Glutamatergic neuron (in vitro differentiated cells): ENCODE data around the gene KCNJ5. TPM values are rescaled to one million over a fixed set of nuclear protein-coding genes. Genes with fewer than 3 reads are reported as not detected.

Experiments used
- DNase-seq: peaks from one replicate; pipeline ENCODE4 v3.0.0; 2022
- H3K27ac Mint-ChIP-seq: one replicate; pipeline ENCODE4 v1.8.0; 2020; ENCODE audit warnings: mild to moderate bottlenecking, mixed read lengths, inconsistent platforms; ENCODE audit not compliant: unreplicated experiment
- H3K27me3 Mint-ChIP-seq: one replicate; pipeline ENCODE4 v1.8.0; 2020; ENCODE audit warnings: mild to moderate bottlenecking, moderate library complexity, mixed read lengths, inconsistent platforms; ENCODE audit not compliant: unreplicated experiment
- H3K36me3 Mint-ChIP-seq: one replicate; pipeline ENCODE4 v1.8.0; 2020; ENCODE audit warnings: mild to moderate bottlenecking, mixed read lengths, inconsistent platforms; ENCODE audit not compliant: unreplicated experiment
- H3K4me1 Mint-ChIP-seq: one replicate; pipeline ENCODE4 v1.8.0; 2020; ENCODE audit warnings: mild to moderate bottlenecking, low read depth, mixed read lengths, inconsistent platforms; ENCODE audit not compliant: unreplicated experiment
- H3K4me3 Mint-ChIP-seq: one replicate; pipeline ENCODE4 v1.8.0; 2020; ENCODE audit warnings: mild to moderate bottlenecking, mixed read lengths, inconsistent platforms; ENCODE audit not compliant: unreplicated experiment
- H3K9me3 Mint-ChIP-seq: one replicate; pipeline ENCODE4 v1.8.0; 2020; ENCODE audit warnings: mild to moderate bottlenecking, moderate library complexity, mixed read lengths, inconsistent platforms; ENCODE audit not compliant: unreplicated experiment
- CTCF ChIP-seq: fragments of 200-600 bp; sonication (generic); IDR thresholded peaks from one replicate; pipeline ENCODE4 v1.5.0; 2021; ENCODE audit not compliant: partially characterized antibody, unreplicated experiment
- total RNA-seq: library from RNA; stranded (reverse); fragmentation: NEBNext Ultra II Directional; extraction: Animal tissue kit (Norgen Biotek cat#: 25700); gene quantifications from one replicate; pipeline ENCODE4 v1.2.1, GENCODE V29; 2021; ENCODE audit not compliant: unreplicated experiment

The KCNJ5 gene
- total RNA-seq, 1 donor from 2014 or later: 0.34 TPM

- H3K27ac Mint-ChIP-seq: no peak overlapping the region
- H3K4me1 Mint-ChIP-seq: peaks cover 15% of the 10 kb centered on the region
- peak; percentile 83 for TF ChIP-seq CTCF
- DNase-seq: peak; percentile 51
- H3K36me3 Mint-ChIP-seq: no peaks in the 10 kb centered on the region
- no peak overlapping the region for H3K4me3 Mint-ChIP-seq
- H3K27me3 Mint-ChIP-seq: peaks cover 10% of the 10 kb centered on the region
- no peaks in the 10 kb centered on the region for H3K9me3 Mint-ChIP-seq
Measured at GRCh38 chr11:128884703-128885338, 6.3 kb upstream of the KCNJ5 start.

GRCh38 chr11:128886406-128887124, 4.6 kb upstream of the KCNJ5 start:
- Mint-ChIP-seq H3K4me3 (no peak overlapping the region), H3K4me1 (peaks cover 16% of the 10 kb centered on the region), H3K36me3 (no peaks in the 10 kb centered on the region), H3K27ac (no peak overlapping the region), H3K9me3 (peaks cover 6% of the 10 kb centered on the region), H3K27me3 (peaks cover 14% of the 10 kb centered on the region)
- no peak for DNase-seq
- no peak for TF ChIP-seq CTCF

- Mint-ChIP-seq H3K27me3 (peaks cover 14% of the 10 kb centered on the region), H3K27ac (no peak overlapping the region), H3K4me3 (no peak overlapping the region), H3K9me3 (peaks cover 9% of the 10 kb centered on the region), H3K36me3 (no peaks in the 10 kb centered on the region), H3K4me1 (peaks cover 16% of the 10 kb centered on the region)
- no peak for DNase-seq
- TF ChIP-seq CTCF: no peak
Measured at GRCh38 chr11:128888034-128888985, 2.8 kb upstream of the KCNJ5 start.

- H3K27ac Mint-ChIP-seq: no peak overlapping the region
- peak; percentile 55 for DNase-seq
- peaks cover 14% of the 10 kb centered on the region for H3K27me3 Mint-ChIP-seq
- peaks cover 22% of the 10 kb centered on the region for H3K4me1 Mint-ChIP-seq
- no peak for TF ChIP-seq CTCF
- no peaks in the 10 kb centered on the region for H3K36me3 Mint-ChIP-seq
- H3K4me3 Mint-ChIP-seq: peak overlapping the region; percentile 82
- H3K9me3 Mint-ChIP-seq: peaks cover 9% of the 10 kb centered on the region
Measured at GRCh38 chr11:128889657-128890213, 1.4 kb upstream of the KCNJ5 start.
